Measurements from ENCODE around the gene USP48.

The USP48 gene

DNA sequence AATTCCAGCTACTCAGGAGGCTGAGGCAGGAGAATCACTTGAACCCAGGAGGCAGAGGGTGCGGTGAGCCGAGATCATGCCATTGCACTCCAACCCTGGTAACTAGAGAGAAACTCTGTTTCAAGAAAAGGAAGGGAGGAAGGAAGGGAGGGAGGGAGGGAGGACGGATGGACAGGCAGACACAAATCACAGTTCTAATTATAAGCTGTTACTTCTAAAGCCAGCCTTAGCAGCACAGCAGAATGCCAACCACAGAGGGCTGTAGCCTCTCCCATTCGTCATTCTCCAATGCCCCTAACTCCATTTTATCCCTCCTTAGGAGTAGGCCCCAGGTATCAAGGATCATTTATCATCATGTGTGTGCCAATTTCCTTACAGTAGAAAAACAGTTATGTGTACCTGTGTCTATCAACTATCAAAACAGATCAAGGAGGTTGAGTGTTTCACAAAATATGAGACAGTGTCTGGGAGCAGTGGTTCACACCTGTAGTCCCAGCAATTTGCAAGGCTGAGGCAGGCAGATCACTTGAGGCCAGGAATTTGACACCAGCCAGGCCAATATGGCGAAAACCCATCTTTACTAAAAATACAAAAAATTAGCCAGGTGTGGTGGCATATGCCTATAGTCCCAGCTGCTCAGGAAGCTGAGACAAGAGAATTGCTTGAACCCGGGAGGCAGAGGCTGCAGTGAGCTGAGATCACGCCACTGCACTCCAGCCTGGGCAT is 19.1 kb downstream of the USP48 start:
- peak overlapping the region; percentile 70 for H3K27ac ChIP-seq
- peak overlapping the region; percentile 38; the same call in 1 of the 2 replicates for H3K4me3 ChIP-seq
- H3K4me1 ChIP-seq, result peaks cover 73% of the 10 kb centered on the region
- TF ChIP-seq Cebpa-rat (IDR thresholded peaks at IDR 0.05), result no peak
- peaks cover 7% of the 10 kb centered on the region; the same call in 1 of the 2 replicates for H3K36me3 ChIP-seq
- no peaks in the 10 kb centered on the region for H3K9me3 ChIP-seq
- peak overlapping the region; percentile 50; the same call in 1 of the 2 replicates for H3K9ac ChIP-seq
- H3K27me3 ChIP-seq, result no peaks in the 10 kb centered on the region
- peaks cover 92% of the 10 kb centered on the region for H4K20me1 ChIP-seq
- H3K4me2 ChIP-seq, result peak overlapping the region; percentile 85

DNA sequence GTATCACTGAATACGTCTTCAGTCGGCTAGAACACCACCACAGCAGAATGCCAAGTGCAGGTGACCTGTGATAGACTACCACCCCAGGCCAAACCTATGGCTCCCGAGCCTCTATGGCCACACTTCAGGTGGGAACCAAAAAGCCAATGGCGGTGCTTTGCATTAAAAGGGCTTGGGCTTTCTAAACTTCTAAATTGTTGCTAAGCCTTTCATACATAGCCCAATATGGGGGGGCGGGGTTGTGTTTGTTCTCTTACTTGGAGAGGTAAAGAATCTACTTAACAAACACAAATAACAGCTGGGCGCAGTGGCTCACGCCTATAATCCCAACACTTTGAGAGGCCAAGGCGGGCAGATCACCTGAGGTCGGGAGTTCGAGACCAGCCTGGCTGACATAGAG is 19.7 kb downstream of the USP48 start:
- H3K4me1 ChIP-seq, result peaks cover 80% of the 10 kb centered on the region
- H3K27me3 ChIP-seq, result no peaks in the 10 kb centered on the region
- H3K36me3 ChIP-seq, result peaks cover 9% of the 10 kb centered on the region; the same call in 1 of the 2 replicates
- H3K9ac ChIP-seq, result peak overlapping the region; percentile 31; the same call in 1 of the 2 replicates
- peak overlapping the region; percentile 85 for H3K4me2 ChIP-seq
- H4K20me1 ChIP-seq, result peaks cover 92% of the 10 kb centered on the region
- TF ChIP-seq Cebpa-rat (IDR thresholded peaks at IDR 0.05), result no peak
- peak overlapping the region; percentile 70 for H3K27ac ChIP-seq
- no peaks in the 10 kb centered on the region for H3K9me3 ChIP-seq
- no peak overlapping the region for H3K4me3 ChIP-seq

DNA sequence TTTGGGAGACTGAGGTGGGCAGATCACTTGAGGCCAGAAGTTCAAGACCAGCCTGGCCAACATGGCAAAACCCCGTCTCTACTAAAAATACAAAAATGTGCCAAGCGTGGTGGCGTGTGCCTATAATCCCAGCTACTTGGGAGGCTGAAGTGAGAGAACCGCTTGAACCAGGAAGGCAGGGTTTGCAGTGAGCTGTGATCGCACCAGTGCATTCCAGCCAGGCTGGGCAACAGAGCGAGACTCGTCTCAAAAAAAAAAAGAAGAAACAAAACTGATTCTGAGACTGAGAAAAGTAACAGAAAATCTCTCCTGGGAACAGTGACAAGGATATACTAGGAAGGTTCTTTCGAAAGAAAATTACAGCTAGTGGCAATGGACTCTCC is 20.9 kb downstream of the USP48 start:
- Histone ChIP-seq H3K4me2 (peak overlapping the region; percentile 85), H3K27ac (peak overlapping the region; percentile 70), H4K20me1 (peaks cover 92% of the 10 kb centered on the region), H3K4me1 (peaks cover 76% of the 10 kb centered on the region), H3K36me3 (peaks cover 6% of the 10 kb centered on the region; the same call in 1 of the 2 replicates), H3K9ac (peak overlapping the region; percentile 31; the same call in 1 of the 2 replicates), H3K27me3 (no peaks in the 10 kb centered on the region), H3K4me3 (peak overlapping the region; percentile 4; the same call in 1 of the 2 replicates), H3K9me3 (no peaks in the 10 kb centered on the region)
- no peak for TF ChIP-seq Cebpa-rat (IDR thresholded peaks at IDR 0.05)

DNA sequence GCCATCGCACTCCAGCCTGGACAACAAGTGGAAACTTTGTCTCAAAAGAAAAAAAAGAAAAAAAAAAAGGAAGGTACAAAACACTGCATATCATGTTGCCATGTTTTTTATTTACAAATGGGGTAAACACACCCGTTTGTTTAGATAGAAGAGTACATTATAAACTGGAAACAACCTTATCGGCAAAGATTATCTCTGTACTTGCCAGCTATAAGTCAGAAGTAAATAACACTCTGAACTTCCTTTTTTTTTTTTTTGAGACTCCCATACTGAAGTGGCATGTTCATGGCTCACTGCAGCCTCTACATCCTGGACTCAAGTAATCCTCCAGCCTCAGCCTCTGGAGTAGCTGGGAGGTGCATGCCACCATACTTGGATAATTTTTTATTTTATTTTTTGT is 21.9 kb downstream of the USP48 start:
- H3K9me3 ChIP-seq, result no peaks in the 10 kb centered on the region
- no peak for TF ChIP-seq Cebpa-rat (IDR thresholded peaks at IDR 0.05)
- peaks cover 82% of the 10 kb centered on the region for H4K20me1 ChIP-seq
- peaks cover 13% of the 10 kb centered on the region for H3K36me3 ChIP-seq
- H3K4me1 ChIP-seq, result peaks cover 67% of the 10 kb centered on the region
- H3K9ac ChIP-seq, result no peak overlapping the region
- H3K4me2 ChIP-seq, result peak overlapping the region; percentile 85; the same call in 1 of the 2 replicates
- H3K27me3 ChIP-seq, result no peaks in the 10 kb centered on the region
- H3K4me3 ChIP-seq, result no peak overlapping the region
- H3K27ac ChIP-seq, result peak overlapping the region; percentile 70

DNA sequence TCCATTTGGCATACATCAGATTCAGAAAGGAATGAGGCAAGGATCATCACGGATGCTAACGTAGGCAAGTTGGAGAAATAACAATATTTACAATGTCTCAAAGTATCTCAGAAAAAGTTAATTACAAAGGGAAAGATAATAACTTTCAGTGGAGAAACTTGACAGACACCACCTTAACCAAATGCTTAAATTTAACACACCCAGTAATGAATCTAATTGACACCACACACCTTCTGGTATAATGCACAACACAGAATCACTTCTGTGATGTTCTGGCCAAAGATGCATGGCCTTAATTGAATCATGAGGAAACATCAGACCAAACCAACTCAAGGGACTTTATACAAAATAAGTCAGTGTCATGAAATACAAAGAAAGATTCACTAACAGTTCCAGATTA is 23.1 kb downstream of the USP48 start:
- H3K9ac ChIP-seq, result no peak overlapping the region
- peaks cover 55% of the 10 kb centered on the region for H3K4me1 ChIP-seq
- H3K4me3 ChIP-seq, result no peak overlapping the region
- peaks cover 77% of the 10 kb centered on the region for H4K20me1 ChIP-seq
- H3K9me3 ChIP-seq, result no peaks in the 10 kb centered on the region
- H3K27me3 ChIP-seq, result no peaks in the 10 kb centered on the region
- no peak overlapping the region for H3K4me2 ChIP-seq
- no peak overlapping the region; the same call in 1 of the 2 replicates for H3K27ac ChIP-seq
- peaks cover 25% of the 10 kb centered on the region for H3K36me3 ChIP-seq
- no peak for TF ChIP-seq Cebpa-rat (IDR thresholded peaks at IDR 0.05)

DNA sequence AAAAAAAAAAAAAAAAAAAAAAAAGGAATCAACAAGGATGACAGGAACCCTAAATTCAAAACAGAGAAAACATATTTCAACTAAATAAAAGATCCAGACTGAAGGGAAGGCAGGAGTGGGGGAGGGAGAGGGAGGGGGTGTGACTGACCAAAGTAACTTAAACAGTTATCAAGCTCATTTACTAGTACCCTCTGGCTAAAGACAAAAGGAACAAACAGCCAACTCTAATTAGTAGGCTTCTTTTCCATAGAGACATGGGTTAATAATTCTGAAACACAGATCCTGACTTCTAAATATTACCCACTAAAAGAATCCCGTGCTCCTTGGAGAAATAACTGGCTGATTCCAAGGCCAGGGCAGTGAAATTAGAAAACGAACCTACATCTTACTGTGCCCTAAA is 23.8 kb downstream of the USP48 start:
- no peak overlapping the region for H3K4me2 ChIP-seq
- H3K27ac ChIP-seq, result no peak overlapping the region
- H3K9me3 ChIP-seq, result no peaks in the 10 kb centered on the region
- no peak overlapping the region for H3K4me3 ChIP-seq
- H3K27me3 ChIP-seq, result no peaks in the 10 kb centered on the region
- peaks cover 49% of the 10 kb centered on the region for H3K4me1 ChIP-seq
- H3K9ac ChIP-seq, result no peak overlapping the region
- peaks cover 31% of the 10 kb centered on the region for H3K36me3 ChIP-seq
- peaks cover 77% of the 10 kb centered on the region for H4K20me1 ChIP-seq
- no peak for TF ChIP-seq Cebpa-rat (IDR thresholded peaks at IDR 0.05)

DNA sequence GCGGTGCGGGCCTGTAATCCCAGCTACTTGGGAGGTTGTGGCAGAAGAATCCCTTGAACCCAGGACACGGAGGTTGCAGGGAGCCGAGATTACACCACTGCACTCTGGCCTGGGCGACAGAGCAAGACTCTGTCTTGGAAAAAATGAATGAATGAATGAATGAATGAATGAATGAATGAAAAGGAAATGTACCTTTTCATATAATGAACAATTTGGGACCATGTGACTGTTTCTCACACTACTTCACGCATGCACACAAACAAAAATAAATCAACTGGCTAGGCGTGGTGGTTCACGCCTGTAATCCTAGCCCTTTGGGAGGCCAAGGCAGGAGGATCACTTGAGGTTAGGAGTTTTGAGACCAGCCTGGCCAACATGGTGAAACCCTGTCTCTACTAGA is 24.3 kb downstream of the USP48 start:
- H3K4me2 ChIP-seq, result no peak overlapping the region
- H4K20me1 ChIP-seq, result peaks cover 76% of the 10 kb centered on the region
- TF ChIP-seq Cebpa-rat (IDR thresholded peaks at IDR 0.05), result no peak
- no peaks in the 10 kb centered on the region for H3K27me3 ChIP-seq
- H3K4me3 ChIP-seq, result no peak overlapping the region
- H3K36me3 ChIP-seq, result peaks cover 37% of the 10 kb centered on the region
- H3K4me1 ChIP-seq, result peaks cover 43% of the 10 kb centered on the region
- no peak overlapping the region for H3K27ac ChIP-seq
- no peaks in the 10 kb centered on the region for H3K9me3 ChIP-seq
- no peak overlapping the region for H3K9ac ChIP-seq

DNA sequence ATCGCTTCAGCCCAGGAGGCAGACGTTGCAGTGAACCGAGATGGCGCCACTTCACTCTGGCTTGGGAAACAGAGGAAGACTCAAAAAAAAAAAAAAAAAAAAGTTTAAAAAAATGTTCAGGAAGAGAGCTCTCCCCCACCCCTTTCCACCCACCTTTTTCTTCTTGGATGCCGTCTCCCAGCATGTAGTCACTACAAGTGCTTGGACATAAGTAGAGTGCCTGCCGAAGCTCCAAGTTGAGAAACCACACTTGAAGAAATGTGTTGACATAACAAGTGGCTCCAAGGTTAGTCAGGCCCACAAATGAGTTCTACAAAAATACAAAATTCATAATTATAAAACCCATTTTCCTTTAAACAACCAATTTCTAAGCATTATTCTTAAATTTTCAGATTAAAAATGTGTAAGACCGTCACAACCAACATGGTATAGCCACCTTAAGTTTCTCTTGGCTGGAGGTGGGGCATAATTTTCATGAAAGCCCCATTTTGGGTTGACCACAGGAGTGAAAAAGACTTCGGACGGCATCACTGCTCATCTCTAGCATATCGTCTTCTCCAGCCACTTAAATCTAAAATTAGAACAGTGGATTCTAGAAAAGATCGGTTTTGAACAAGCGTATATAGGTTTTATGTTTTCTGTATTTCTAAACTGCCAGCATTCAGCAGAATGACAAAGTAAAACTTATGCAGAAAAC is 26.4 kb downstream of the USP48 start:
- Histone ChIP-seq H3K27ac (no peak overlapping the region), H3K4me2 (no peak overlapping the region), H3K27me3 (no peaks in the 10 kb centered on the region), H4K20me1 (peaks cover 60% of the 10 kb centered on the region), H3K9me3 (no peaks in the 10 kb centered on the region), H3K36me3 (peaks cover 58% of the 10 kb centered on the region), H3K4me1 (peaks cover 22% of the 10 kb centered on the region), H3K4me3 (no peak overlapping the region), H3K9ac (no peak overlapping the region)
- TF ChIP-seq Cebpa-rat (IDR thresholded peaks at IDR 0.05), result no peak

DNA sequence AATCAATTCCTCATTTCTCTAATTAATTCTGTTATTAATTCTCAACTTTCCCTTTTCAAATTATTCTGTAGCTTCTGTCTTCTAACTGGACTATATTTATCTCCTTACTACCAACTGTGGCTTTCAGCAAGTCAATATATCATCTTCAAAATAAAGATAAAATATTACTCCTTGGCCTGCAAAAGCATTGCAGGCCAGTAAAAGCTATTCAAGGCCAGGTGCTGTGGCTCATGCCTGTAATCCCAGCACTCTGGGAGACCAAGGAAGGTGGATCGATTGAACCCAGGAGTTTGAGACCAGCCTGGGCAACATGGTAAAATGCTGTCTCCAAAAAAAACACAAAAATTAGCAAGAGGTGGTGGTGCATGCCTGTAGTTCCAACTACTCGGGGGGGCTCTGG is 27.9 kb downstream of the USP48 start:
- Histone ChIP-seq H3K36me3 (peaks cover 73% of the 10 kb centered on the region), H3K27ac (no peak overlapping the region), H3K4me2 (no peak overlapping the region), H3K4me1 (0 out of 2 replicates have a peak, but pooled peaks cover 9% of the 10 kb centered on the region), H3K4me3 (no peak overlapping the region), H3K9ac (no peak overlapping the region), H3K27me3 (no peaks in the 10 kb centered on the region), H3K9me3 (no peaks in the 10 kb centered on the region), H4K20me1 (peaks cover 51% of the 10 kb centered on the region)
- no peak for TF ChIP-seq Cebpa-rat (IDR thresholded peaks at IDR 0.05)

DNA sequence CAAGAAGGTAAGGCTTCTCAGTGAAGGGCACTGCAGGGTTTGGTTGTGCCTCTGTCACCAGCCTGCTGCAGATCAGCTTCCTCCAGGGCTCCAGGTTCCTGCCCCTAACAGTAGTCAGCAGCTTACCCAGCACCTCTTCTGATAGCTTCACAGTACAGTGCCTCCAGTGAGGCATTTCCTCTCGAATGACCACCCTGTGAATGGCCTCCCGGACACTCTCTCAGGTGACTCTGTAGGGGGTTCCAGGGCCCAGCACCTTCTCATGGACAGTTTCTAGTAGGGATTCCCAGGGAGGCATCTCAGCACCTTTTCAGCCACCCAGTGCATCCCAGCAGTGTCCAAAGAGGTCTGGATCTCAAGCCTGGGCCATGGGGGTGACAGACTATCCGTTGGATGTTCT is 28.4 kb downstream of the USP48 start:
- Histone ChIP-seq H4K20me1 (peaks cover 50% of the 10 kb centered on the region), H3K36me3 (peaks cover 77% of the 10 kb centered on the region), H3K27me3 (no peaks in the 10 kb centered on the region), H3K9me3 (no peaks in the 10 kb centered on the region), H3K4me2 (no peak overlapping the region), H3K4me3 (no peak overlapping the region), H3K4me1 (0 out of 2 replicates have a peak, but pooled peaks cover 9% of the 10 kb centered on the region), H3K9ac (no peak overlapping the region), H3K27ac (no peak overlapping the region)
- TF ChIP-seq Cebpa-rat (IDR thresholded peaks at IDR 0.05), result no peak
